ENCODE results near the gene ZNF865. TPM values are rescaled to one million over a fixed set of nuclear protein-coding genes. Genes with fewer than 3 reads are reported as not detected.
"Not testable (repeated sequence)": the region's sequence is repeated elsewhere in the genome, so short reads cannot be mapped to it uniquely, and the experiment has no call there.

The ZNF865 gene
- total and polyA plus RNA-seq, 2 donors (not counting 1 experiment from before 2014, with no cell fraction given): 11.3 to 22.7 TPM

GRCh38 chr19:55581145-55581822 lies 24.2 kb upstream of the ZNF865 start:
- peak overlapping the region; percentile 80 for H3K9ac ChIP-seq (ENCODE audit: low read length)
- WGBS (ENCODE audit: insufficient coverage): 51% methylated on average over 12 of the region's 12 CpGs
- no peaks in the 10 kb centered on the region for H3K79me2 ChIP-seq (ENCODE audit: control insufficient read depth, insufficient read depth, low read length)
- TF ChIP-seq CTCF (IDR thresholded peaks at IDR 0.05) (no peak), EZH2 (IDR thresholded peaks at IDR 0.05; ENCODE audit: borderline replicate concordance, insufficient read depth, low read depth, low read length, poor library complexity, severe bottlenecking) (no peak)
- Mint-ChIP-seq H3K4me3 (peak overlapping the region; percentile 83), H3K27ac (peak overlapping the region; percentile 68), H3K4me1 (peaks cover 36% of the 10 kb centered on the region), H3K27me3 (no peaks in the 10 kb centered on the region), H3K9me3 (ENCODE audit: insufficient read depth) (no peaks in the 10 kb centered on the region)
- peak overlapping the region; percentile 66 to 80 for H3K27ac ChIP-seq (ENCODE audit: low read length in 2 of 2)
- H3K9me3 ChIP-seq (ENCODE audit: control extremely low read depth in 1 of 3, control insufficient read depth in 2 of 3, insufficient read depth in 1 of 3, low read length in 2 of 3): peaks cover 0 to 6% (median 0%) of the 10 kb centered on the region in 3 donors
- peak overlapping the region; percentile 93 for H3K4me2 ChIP-seq (replicated peaks; ENCODE audit: low read depth, low read length, poor library complexity, severe bottlenecking)
- POLR2A ChIA-PET: interaction anchor here (0.6 to 1.9 kb wide), 3 partner anchors 13 to 24 kb away, joined by 3 to 8 read pairs (median 5); partner anchors contain the start of genes FIZ1 and ZNF865
- H2AFZ ChIP-seq (ENCODE audit: insufficient read depth, low read depth, low read length, poor library complexity, severe bottlenecking): peak overlapping the region; percentile 96
- intact Hi-C loops (cut with micrococcal nuclease): loop anchor here (2.0 kb wide), 1 partner anchor 18 kb away; the partner anchor contains the start of gene FIZ1
- H3K27me3 ChIP-seq (replicated peaks in 1 of 4; ENCODE audit: control extremely low read depth in 1 of 4, control insufficient read depth in 3 of 4, insufficient read depth in 4 of 4, low read length in 3 of 4): no peaks in the 10 kb centered on the region
- DNase-seq (peak; percentile 32), ATAC-seq (ENCODE audit: low read depth) (no peak)
- CTCF ChIA-PET: interaction anchor here (1.2 to 1.4 kb wide), 2 partner anchors 50 to 51 kb away, joined by 4 to 7 read pairs; no protein-coding TSS in a partner anchor
- H3K4me1 ChIP-seq (ENCODE audit: control insufficient read depth in 2 of 2, insufficient read depth in 2 of 2, low read length in 2 of 2): peaks cover 28 to 31% of the 10 kb centered on the region in 2 donors
- no peaks in the 10 kb centered on the region for H4K20me1 ChIP-seq (ENCODE audit: control insufficient read depth, insufficient read depth, low read length, poor library complexity, severe bottlenecking)
- H3K36me3 ChIP-seq (replicated peaks in 1 of 2; ENCODE audit: control extremely low read depth in 1 of 2, control insufficient read depth in 1 of 2, extremely low read depth in 1 of 2, insufficient read depth in 2 of 2, low read length in 1 of 2): no peaks in the 10 kb centered on the region
- H3K4me3 ChIP-seq (ENCODE audit: control extremely low read depth in 1 of 5, extremely low read depth in 1 of 5, insufficient read depth in 1 of 5, low read depth in 2 of 5, low read length in 4 of 5): peak overlapping the region; percentile 19 to 78 (median 69)

- no peaks in the 10 kb centered on the region for H4K20me1 ChIP-seq (ENCODE audit: control insufficient read depth, insufficient read depth, low read length, poor library complexity, severe bottlenecking)
- H3K27me3 Mint-ChIP-seq: no peaks in the 10 kb centered on the region
- H3K9me3 ChIP-seq (ENCODE audit: control extremely low read depth in 1 of 3, control insufficient read depth in 2 of 3, insufficient read depth in 1 of 3, low read length in 2 of 3): peaks cover 0 to 6% (median 0%) of the 10 kb centered on the region in 3 donors
- peak overlapping the region; percentile 66 for H3K27ac Mint-ChIP-seq
- ChIA-PET CTCF (interaction anchor here (1.2 kb wide), 1 partner anchor 49 kb away, joined by 4 read pairs; no protein-coding TSS in a partner anchor), POLR2A (interaction anchor here (1.9 kb wide), 1 partner anchor 17 kb away, joined by 8 read pairs; the partner anchor contains the start of gene FIZ1)
- DNase-seq: no peak
- no peaks in the 10 kb centered on the region for H3K79me2 ChIP-seq (ENCODE audit: control insufficient read depth, insufficient read depth, low read length)
- H2AFZ ChIP-seq (ENCODE audit: insufficient read depth, low read depth, low read length, poor library complexity, severe bottlenecking): peak overlapping the region; percentile 96
- no peaks in the 10 kb centered on the region for H3K9me3 Mint-ChIP-seq (ENCODE audit: insufficient read depth)
- intact Hi-C loops (cut with micrococcal nuclease): loop anchor here (2.0 kb wide), 1 partner anchor 17 kb away; the partner anchor contains the start of gene FIZ1
- no peak overlapping the region for H3K4me3 ChIP-seq (ENCODE audit: control extremely low read depth in 1 of 5, extremely low read depth in 1 of 5, insufficient read depth in 1 of 5, low read depth in 2 of 5, low read length in 4 of 5)
- ATAC-seq (ENCODE audit: low read depth): no peak
- peak overlapping the region; percentile 83 for H3K4me3 Mint-ChIP-seq
- peak overlapping the region; percentile 93 for H3K4me2 ChIP-seq (replicated peaks; ENCODE audit: low read depth, low read length, poor library complexity, severe bottlenecking)
- no peaks in the 10 kb centered on the region for H3K36me3 ChIP-seq (replicated peaks in 1 of 2; ENCODE audit: control extremely low read depth in 1 of 2, control insufficient read depth in 1 of 2, extremely low read depth in 1 of 2, insufficient read depth in 2 of 2, low read length in 1 of 2)
- H3K9ac ChIP-seq (ENCODE audit: low read length): no peak overlapping the region
- H3K4me1 Mint-ChIP-seq: peaks cover 39% of the 10 kb centered on the region
- H3K27ac ChIP-seq (ENCODE audit: low read length in 2 of 2): no peak overlapping the region
- H3K4me1 ChIP-seq (ENCODE audit: control insufficient read depth in 2 of 2, insufficient read depth in 2 of 2, low read length in 2 of 2): peaks cover 33 to 36% of the 10 kb centered on the region in 2 donors
- 57% methylated on average over 5 of the region's 6 CpGs for WGBS (ENCODE audit: insufficient coverage)
- H3K27me3 ChIP-seq (replicated peaks in 1 of 4; ENCODE audit: control extremely low read depth in 1 of 4, control insufficient read depth in 3 of 4, insufficient read depth in 4 of 4, low read length in 3 of 4): no peaks in the 10 kb centered on the region
- TF ChIP-seq CTCF (IDR thresholded peaks at IDR 0.05) (no peak), EZH2 (IDR thresholded peaks at IDR 0.05; ENCODE audit: borderline replicate concordance, insufficient read depth, low read depth, low read length, poor library complexity, severe bottlenecking) (no peak)
Measured at GRCh38 chr19:55581823-55582223, 23.6 kb upstream of the ZNF865 start.

GRCh38 chr19:55582284-55582683 lies 23.2 kb upstream of the ZNF865 start:
- H3K9me3 Mint-ChIP-seq (ENCODE audit: insufficient read depth); H3K9me3 ChIP-seq (ENCODE audit: control extremely low read depth in 1 of 3, control insufficient read depth in 2 of 3, insufficient read depth in 1 of 3, low read length in 2 of 3); H4K20me1 ChIP-seq (ENCODE audit: control insufficient read depth, insufficient read depth, low read length, poor library complexity, severe bottlenecking); CTCF ChIA-PET; POLR2A ChIA-PET; H3K4me3 ChIP-seq (ENCODE audit: control extremely low read depth in 1 of 5, extremely low read depth in 1 of 5, insufficient read depth in 1 of 5, low read depth in 2 of 5, low read length in 4 of 5); H3K36me3 ChIP-seq (replicated peaks in 1 of 2; ENCODE audit: control extremely low read depth in 1 of 2, control insufficient read depth in 1 of 2, extremely low read depth in 1 of 2, insufficient read depth in 2 of 2, low read length in 1 of 2); H3K27me3 ChIP-seq (replicated peaks in 1 of 4; ENCODE audit: control extremely low read depth in 1 of 4, control insufficient read depth in 3 of 4, insufficient read depth in 4 of 4, low read length in 3 of 4); H3K9ac ChIP-seq (ENCODE audit: low read length); H3K4me2 ChIP-seq (replicated peaks; ENCODE audit: low read depth, low read length, poor library complexity, severe bottlenecking); H3K79me2 ChIP-seq (ENCODE audit: control insufficient read depth, insufficient read depth, low read length); DNase-seq; H3K27ac ChIP-seq (ENCODE audit: low read length in 2 of 2); H3K27me3 Mint-ChIP-seq; intact Hi-C loops (cut with micrococcal nuclease); ATAC-seq (ENCODE audit: low read depth): not testable (repeated sequence)
- 100% methylated on average over 1 of the region's 4 CpGs for WGBS (ENCODE audit: insufficient coverage)
- Histone ChIP-seq H3K4me1 (ENCODE audit: control insufficient read depth in 2 of 2, insufficient read depth in 2 of 2, low read length in 2 of 2) (peaks cover 36 to 41% of the 10 kb centered on the region in 2 donors), H2AFZ (ENCODE audit: insufficient read depth, low read depth, low read length, poor library complexity, severe bottlenecking) (peak overlapping the region; percentile 96)
- H3K27ac Mint-ChIP-seq: peak overlapping the region; percentile 66
- peak overlapping the region; percentile 83 for H3K4me3 Mint-ChIP-seq
- peaks cover 44% of the 10 kb centered on the region for H3K4me1 Mint-ChIP-seq
